EH (cell line): Measurements from ENCODE around the gene GMCL2.

ENCODE experiments used
- DNase-seq: peaks from one replicate; pipeline ENCODE4 v3.0.0-alpha.2; 2015; ENCODE audit warnings: low read depth

The GMCL2 gene

DNA sequence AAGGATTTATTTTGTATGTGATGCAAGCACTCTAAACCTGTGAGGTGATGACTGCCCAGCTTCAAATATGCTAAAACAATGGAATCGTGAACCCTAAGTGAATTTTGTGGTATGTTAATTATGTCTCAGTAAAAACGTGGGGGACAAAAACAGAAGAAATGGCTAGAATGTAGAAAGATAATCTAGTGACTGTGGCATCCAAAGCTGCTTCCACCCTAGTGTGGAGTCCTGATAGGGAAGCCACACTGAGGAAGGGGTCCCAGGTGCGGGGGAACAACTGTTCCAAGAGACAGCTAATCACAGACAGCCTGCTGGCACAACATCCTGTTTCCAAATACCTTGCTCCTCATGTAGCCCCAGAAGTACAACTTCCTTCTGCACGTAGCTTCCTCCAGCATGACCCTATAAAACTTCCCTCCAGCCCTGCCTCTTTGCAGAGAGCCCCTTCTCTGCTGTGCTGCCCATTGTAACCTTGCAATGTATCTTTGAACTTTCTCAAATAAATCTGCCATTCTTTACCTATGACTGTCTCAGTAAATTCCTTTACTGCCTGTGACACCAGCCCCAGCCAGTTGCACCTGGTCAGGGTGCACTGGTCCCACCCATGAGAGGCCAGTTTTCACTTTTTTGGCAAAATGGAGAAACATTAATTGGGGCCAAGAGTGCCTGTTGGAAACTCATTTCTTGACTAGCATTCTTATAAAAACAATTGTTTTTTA is 4.9 kb downstream of the GMCL2 start:
- DNase-seq, result no peak

DNA sequence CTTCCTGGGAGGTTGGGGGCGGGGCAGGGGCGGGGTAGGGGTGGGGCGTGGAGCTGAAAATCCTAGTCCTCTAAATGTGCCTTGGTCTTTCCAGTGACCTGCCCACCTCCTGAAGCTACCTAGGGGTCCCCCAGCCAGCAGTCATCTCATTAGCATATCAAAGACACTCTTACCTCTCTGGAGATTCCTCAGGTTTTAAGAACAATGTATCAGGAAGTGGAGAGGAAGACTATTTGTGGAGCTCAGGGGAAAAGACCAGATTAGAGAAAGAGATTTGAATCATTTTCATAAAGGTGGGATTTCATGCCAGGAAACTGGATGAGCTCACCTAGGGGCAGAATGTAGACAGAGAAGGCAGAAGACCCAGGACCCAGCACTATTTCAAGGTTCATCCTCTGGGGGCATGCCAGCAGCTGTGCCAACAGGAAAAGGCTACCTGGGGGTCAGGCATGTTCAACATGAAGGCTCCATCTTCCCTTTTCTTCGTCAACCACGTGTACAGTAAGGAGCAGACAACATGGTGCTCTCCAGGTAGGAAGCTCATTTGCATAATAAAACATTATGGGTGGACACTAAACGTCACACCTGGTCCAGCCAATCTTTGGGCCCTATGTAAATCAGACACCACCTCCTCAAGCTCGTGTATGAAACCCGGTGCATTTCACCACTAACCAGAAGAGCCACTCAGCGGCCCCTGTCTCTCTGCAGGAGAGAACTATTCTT is 6.9 kb downstream of the GMCL2 start:
- DNase-seq, result no peak

DNA sequence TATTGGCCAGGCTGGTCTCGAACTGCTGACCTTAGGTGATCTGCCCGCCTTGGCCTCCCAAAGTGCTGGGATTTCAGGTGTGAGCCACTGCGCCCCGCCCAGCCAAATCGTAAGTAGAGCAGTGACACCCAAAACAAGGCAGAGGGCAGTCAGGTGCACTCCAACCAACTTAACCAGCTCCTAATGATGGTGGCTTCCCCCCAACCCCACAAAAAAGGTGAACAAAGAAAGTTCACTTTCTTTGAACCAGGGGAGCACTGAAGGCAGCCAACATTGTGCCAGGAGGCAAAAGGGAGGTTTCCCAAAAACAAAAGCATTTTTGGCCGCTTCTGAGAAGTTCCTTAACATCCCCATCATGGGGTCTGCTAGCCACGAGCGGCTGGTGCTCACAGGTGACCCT is 9.6 kb downstream of the GMCL2 start:
- DNase-seq, result no peak

DNA sequence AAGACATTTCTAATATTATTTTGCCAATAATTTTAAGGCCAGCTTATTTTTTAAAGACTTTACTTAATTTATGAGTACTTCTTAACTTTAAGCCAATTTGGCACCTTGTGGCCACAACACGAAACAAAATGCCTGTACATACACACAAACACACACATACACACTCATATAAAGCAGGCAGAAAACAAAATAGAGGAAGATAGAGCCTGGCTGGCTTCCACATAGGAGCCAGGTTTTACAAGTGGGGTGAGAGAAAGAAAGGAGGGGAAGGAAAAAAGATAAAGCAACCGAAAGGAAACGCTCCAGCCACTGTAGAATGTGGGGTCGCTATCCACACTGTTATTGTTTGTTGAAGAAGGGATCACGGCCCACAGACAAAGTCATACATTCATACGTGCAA is 10.4 kb downstream of the GMCL2 start:
- DNase-seq, result no peak

DNA sequence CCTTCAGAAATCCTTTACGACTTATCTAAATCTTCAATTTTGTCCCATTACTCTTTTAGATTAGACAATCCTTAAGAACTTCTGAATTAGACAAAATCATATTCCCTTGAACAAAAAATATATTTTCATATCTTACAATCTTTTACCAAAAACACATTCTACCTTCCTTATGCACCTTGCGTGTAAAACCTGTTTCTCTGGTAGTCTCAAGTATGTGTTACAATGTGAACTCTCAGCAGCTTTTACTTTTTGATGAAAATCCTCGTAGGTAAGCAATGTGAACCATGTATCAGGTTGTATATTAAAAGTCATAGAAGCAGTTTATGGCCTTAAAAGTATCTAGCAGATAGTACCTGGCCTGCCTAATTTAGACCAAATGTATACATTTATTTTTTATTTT is 12.7 kb downstream of the GMCL2 start:
- no peak for DNase-seq

DNA sequence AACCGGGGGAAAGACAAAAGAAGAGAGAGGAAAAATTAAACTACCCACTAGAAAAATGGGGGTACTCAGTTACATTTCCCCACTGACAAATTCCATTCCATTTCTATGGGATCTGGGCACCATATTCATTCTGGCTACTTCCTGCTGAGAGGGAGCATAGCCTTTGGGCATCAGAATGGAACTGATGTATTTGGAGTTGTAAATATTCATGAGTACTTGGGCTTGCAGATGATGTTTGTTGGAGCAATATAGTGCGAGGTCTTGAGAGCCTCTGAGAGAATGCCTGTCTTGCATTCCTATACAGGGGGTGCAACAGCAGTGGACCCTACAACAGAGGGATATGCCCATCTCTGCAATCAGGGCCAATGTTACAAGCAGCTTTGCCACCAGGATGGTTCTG is 16.7 kb downstream of the GMCL2 start:
- DNase-seq, result no peak

DNA sequence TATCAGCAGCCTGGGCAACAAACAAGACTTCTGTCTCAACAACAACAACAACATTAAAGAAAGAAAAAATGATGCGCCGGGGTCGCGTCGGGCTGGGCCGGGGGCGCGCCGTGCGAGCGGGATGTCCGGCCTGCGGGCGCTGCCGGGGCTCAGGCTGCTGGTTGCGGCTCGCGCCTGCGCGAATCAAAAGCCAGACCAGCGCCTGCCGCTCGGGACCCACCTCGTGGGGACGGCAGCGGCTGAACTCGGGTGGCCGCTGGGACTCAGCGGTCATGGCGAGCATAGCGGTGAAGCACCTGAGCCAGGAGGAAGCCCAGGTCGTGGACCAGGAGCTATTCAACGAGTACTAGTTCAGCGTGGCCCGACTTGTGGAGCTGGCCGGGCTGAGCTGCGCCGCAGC is 21.6 kb downstream of the GMCL2 start:
- DNase-seq, result no peak

DNA sequence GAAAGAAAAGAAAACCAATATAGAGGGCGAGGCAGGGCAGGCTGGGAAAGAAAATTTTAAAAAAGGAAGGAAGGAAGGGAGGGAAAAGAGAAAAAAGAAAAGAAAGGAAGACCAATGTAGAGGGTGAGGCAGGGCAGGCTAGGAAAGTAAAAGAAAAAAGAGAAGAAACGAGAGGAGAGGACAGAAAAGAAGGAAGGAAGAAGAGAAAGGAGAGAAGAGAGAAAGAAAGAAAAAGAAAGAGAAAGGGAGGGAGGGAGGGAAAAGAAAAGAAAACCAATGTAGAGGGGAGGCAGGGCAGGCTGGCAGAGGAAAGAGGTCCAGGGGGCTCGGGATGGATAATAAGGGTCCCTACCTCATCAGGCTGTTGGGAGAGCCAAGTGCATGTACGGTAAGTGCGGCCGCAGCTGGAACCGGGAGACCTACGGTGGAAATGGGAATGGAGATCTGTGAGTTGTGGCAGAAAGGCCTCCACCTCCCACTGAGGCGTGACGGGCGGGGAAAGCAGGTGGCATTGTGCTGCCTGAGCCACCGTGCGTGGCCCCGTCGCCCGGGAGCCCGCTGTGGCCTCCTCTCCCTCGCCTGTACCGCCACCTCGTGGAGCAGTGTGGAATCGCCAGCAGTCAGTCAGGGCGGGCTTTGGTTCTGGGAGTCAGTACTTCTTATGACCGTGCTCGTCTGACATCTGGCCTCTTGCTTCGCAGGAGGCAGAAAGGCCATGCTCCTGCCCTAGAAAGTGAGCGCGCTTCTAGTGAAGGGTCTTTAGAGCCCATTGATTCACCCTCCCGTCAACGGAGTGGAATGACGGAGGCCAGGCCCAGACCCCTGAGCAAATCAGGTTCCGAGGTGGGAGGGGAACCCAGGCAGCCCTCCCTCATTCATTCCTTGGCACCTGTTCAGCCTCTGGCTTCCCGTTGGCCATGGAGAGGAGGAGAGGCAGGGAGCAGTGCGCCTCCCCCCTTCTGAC is 23.1 kb downstream of the GMCL2 start:
- peak; percentile 68 for DNase-seq

DNA sequence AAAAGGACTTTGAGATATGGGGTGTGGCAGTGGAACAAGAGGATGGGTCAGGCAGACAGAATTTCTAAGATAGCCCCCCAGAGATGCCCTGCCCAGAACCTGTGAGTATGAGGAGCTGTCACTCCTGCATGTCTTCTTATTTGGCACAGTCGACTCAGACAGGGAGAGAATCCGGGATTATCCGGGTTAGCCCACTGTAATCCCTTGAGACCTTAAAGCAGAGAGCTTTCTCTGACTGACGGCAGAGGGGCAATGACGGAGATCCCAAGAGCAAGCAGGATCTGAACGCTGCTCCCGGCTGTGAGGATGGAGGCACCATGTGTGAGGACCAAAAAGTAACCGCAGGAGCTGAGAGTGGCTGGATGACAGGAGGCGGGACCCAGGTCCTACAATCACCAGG is 24.7 kb downstream of the GMCL2 start:
- DNase-seq, result no peak

DNA sequence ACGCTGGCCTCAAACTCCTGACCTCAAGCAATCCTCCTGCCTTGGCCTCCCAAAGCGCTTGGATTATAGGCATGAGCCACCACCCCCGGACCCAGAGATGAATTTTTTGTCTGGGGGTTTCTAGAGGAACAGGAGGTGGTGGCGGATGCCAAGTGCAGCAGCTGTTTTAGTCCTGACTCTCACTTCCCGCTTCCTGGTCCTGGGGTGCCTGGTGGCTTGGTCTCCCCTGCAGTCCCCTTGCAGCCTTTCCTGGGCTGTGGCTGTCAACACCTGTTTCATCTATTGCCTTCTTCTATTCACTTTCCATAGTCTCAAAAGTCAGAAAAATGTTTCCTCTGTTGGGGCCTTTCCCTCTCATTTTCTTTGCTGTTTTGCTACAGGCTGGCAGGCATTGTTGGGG is 27.0 kb downstream of the GMCL2 start:
- no peak for DNase-seq

DNA sequence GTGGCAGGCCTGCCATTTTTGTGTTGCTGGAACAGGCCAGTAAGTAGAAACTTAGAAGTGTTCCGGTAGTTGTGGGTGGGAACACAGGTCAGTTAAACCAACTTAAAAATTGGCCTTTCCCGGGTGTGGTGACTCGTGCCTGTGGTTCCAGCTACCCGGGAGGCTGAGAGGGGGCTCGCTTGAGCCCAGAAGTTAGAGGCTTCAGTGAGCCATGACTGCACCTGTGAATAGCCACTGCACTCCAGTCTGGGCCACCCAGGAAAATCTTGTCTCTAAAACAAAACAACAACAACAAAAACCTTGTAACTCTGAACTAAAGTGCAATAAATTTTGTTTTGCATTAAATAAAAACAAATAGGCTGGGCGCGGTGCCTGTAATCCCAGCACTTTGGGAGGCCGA is 32.1 kb downstream of the GMCL2 start:
- no peak for DNase-seq

DNA sequence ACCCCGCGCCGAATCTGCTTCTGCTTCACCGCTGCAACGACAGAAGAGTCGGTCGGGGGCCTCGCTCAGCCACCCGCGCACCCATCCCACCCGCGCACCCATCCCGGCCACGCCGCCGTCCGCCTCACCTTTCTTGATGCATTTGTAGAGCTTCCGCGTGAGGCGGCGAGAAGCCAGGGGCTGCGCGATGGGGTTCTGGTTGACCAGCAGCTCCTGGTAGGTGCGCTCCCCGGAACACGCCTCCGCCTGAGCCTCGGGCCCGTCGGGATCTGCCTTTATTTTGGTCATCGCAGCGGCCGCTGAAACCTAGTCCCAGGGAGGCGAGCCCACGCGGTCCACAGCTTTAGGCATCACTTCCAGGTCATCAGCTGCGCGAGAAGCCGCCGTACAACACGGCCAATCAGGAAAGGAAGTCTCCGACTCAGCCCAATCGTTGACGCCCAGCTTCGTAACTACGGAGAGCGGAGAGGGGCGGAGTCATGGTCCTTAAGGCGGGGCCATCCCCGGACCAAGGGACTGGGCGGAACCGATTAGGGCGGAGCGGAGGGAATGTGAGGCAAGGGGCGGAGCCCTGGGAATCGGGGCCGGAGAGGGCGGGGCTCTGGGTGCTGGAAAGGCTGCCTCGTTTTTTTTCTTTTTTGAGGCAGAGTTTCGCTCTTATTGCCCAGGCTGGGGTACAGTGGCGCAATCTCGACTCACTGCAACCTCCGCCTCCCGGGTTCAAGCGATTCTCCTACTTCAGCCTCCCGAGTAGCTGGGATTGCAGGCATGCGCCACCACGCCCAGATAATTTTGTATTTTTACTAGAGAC is 33.4 kb downstream of the GMCL2 start, which contains the start of gene NHP2:
Gene NHP2, minus strand, starts transcription at position 356 of the 811 bp plus-strand sequence. Its CDS starts 68 bp downstream, at position 288.
- peak; percentile 99 for DNase-seq

DNA sequence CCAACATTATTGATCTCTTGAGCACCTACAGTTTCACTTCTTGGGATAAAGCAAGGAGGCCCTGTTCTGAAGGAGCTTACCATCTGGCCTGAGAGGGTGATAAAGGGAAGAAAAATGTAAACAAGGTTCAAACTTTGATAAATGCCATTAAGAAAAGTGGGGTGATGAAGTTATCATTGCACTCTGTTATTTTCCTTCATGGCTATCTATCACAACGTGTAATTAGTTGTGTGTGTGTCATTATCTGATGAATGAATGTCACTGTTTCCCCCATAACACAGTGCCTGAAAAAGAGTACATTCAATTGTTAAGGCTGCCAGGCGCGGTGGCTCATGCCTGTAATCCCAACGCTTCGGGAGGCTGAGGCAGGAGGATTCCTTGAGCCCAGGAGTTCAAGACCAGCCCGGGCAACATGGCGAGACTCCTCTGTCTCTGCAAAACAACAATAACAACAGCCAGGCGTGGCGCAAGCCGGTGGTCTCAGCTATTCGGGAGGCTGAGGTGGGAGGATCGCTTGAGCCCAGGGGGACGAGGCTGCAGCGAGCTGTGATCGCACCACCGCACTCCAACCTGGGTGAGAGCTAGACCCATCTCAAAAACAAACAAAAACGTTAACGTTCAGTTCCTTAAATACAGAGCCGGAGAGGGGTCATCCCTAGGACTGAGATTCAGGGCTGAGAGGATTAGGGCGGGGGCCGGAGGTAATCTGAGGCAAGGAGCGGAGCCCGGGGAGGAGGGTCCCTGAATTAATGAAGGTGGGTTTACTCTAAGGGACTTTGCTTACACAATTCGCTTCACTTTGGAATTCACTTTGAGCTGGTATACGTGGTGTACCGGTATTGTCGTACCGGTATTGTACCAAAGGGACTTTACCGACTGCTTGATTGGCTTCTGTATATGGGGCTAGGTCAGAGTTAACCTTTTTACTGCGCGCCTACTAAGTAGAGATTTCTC is 34.4 kb downstream of the GMCL2 start:
- DNase-seq, result no peak

DNA sequence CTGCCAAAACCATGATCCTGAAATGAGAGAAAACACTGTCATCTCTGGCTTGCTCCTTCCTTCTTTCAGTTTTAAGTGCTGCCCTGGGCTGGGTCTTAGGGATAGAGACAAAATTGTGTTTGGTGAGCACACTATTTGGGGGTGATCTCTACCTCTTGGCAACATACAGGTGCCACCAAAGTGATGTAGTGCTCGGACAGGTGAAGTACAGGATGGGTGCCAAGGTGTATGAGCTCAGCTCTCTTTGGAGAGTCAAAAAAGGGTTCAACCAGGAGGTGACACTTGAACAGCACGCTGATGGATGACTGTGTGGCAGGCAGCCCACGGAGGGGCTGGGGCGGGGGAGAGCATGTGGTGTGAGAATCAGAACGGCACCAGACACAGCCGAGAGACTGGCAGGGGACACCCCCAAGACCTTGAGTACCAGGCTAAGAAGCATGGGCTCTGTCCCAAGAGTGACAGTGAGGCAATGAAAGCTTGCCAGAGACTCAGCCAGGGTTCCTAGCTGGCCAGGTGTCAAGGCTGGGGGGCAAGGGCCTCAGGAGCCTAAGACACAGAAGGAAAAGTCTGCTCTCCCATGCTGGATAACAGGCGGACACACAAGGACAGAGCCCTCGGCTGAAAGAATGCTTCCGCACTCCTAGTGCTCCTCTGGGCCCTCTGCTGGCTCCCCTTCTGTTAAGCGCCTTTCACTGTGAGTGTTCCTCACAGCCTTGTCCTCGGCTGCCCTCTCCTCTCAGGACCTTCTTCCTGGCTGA is 36.0 kb downstream of the GMCL2 start:
- no peak for DNase-seq

DNA sequence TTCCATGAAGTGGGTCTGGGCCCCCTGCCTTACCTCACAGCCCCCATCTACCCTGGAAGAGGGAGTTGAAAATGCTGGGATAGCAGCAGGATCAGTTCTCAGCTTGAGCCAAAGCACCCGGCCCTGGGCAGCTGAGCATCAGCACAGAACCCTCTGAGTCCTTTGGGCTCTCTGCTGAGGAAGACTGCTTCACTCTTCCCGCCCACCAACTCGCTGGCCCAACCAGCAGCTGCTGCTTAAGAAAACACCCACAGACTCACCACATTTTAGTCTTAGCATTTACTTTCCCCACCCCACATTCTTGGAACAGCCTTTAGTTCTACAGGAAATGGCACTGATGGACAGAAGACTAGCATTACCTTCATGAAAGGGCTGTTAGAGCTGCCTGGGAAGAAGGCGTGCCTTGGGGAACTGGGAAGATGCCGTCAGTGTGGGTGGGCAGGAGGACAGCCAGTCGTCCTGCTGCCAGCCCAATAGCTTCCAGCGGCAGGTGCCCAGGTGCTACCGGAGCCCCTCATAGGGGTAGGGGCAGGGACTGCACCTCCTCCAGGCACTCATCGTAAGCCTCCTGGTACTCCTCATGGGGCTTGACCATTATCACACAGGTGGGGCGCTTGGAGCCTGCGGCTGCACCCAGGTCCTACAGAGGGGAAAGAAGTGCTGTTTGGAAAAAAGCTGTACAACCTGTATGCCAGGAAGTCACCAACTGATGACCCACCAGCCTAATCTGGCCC is 37.8 kb downstream of the GMCL2 start:
- peak; percentile 16 for DNase-seq

DNA sequence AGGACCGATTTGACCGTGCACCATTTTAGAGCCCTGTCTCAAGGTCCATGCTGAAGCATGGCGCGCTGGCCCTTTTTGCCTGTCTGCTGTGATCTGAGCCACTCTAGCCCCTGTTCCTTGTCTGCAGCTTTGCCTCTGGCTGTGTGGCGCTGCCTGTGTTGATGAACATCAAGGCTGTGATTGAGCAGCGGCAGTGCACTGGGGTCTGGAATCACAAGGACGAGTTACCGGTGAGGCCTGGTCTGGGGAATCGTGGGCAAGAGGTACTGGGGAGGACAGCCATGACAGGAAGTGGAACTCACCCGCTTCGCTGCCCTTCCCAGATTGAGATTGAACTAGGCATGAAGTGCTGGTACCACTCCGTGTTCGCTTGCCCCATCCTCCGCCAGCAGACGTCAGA is 39.8 kb downstream of the GMCL2 start:
- no peak for DNase-seq

DNA sequence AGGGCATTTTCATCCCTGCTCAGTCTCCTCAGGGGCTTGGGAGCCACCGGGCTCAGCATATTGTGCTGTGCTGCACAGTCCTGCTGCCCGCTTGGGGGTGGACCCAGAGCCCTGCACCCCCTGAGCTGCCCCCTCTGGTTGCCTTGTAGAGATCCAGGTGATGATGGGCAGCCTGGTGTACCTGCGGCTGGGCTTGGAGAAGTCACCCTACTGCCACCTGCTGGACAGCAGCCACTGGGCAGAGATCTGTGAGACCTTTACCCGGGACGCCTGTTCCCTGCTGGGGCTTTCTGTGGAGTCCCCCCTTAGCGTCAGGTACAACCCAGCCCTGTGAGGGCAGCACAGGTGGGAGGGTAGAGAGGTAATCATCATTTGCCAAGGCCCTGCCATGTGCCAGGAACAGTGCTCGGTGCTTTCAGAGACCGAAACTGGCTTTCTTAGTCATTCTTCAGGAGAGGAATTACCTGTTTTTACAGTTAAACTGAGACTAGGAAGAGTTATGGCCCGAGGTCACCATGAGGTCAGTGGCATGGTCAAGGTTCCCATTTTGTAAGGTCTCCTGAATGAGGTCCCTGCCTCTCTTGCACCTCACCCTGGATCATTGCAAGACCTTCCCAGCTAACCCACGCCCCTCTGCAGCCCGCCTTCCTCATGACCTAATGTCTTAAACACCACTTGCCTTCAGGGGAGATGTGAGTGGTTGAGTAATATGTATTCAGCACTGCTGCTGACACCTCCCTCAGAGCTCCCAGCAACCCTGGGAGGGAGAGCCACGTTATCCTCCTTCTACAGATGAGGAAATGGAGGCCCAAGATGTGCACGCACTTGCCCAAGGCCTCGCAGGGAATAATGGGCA is 41.0 kb downstream of the GMCL2 start:
- peak; percentile 55 for DNase-seq

DNA sequence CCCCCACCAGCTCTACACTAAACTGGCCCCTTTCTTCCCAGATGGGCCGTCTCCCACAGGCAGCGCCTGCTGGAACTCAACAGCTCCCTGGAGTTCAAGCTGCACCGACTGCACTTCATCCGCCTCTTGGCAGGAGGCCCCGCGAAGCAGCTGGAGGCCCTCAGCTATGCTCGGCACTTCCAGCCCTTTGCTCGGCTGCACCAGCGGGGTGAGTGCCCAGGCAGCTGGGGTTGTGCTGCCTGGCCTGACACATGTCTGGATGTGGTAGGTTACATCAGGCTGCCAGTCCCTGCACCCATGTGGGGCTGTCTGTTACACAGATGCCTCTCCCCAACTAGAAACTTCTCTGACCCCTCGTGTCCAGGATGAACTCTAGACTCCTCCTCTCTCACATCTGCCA is 43.3 kb downstream of the GMCL2 start:
- no peak for DNase-seq
